Measurements from ENCODE around the gene SMARCD1.

SMARCD1 gene

DNA sequence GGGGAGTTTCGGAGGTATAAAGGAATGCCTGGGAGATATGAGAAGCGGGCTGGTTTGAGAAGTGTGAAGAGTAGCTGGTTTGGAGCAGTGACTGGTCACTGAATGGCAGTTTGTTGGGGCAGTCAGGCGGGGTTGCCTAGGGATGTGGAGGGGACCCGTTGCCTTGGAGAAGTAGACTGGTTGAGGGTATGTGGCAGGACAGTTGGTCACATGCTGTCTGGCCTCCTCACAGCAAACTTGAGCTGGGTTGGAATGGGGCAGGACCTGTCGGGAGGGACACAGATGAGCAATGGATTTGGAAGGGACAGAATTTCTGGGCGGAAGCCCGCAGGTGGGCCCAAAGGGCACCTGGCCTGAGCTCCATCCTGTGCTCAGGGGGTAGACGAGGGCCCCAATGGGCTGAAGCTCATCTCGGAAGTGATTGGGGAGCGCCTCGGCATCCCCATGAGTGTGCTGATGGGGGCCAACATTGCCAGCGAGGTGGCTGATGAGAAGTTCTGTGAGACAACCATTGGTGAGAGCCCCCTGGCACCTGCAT, 20.8 kb downstream of the SMARCD1 start:
- H3K27ac Mint-ChIP-seq: peak overlapping the region in 1 of 2 donors; percentile 29

DNA sequence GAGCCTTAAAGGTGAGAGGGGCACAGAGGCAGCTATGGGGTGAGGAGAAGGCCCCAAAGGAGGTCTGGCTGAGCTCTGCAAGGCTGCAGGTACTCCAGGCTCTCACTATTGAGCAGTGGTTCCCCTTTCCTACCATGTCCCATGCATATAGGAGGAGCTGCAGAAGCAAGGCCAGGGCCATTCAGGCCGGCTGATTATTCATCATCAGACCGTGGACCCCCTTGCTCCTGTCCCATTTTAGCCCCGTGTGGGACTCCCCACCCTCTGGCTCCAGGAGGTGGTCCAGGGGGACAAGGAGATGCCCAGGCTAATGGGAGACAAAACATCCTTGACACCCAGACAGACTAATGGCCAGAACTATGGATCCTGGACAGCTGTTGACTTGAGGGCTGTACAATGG, 21.8 kb downstream of the SMARCD1 start:
- no peak overlapping the region for H3K27ac Mint-ChIP-seq
- peaks cover 1% of the 10 kb centered on the region for H3K36me3 Mint-ChIP-seq (ENCODE audit: insufficient read depth)
- peaks cover 4 to 8% of the 10 kb centered on the region in 2 donors for H3K4me1 Mint-ChIP-seq (ENCODE audit: low read depth in 2 of 2)
- no peaks in the 10 kb centered on the region for H3K27me3 Mint-ChIP-seq
- no peaks in the 10 kb centered on the region for H3K9me3 Mint-ChIP-seq
- no peak overlapping the region for H3K4me3 Mint-ChIP-seq
- ATAC-seq (replicated peaks) (no peak), DNase-seq (no peak)

More for the DNA sequence above, 20.8 kb downstream of the SMARCD1 start:
- Mint-ChIP-seq H3K27me3 (no peaks in the 10 kb centered on the region), H3K36me3 (ENCODE audit: insufficient read depth) (peaks cover under 1% of the 10 kb centered on the region), H3K4me1 (ENCODE audit: low read depth in 2 of 2) (peaks cover 4 to 5% of the 10 kb centered on the region in 2 donors), H3K4me3 (no peak overlapping the region), H3K9me3 (no peaks in the 10 kb centered on the region)
- DNase-seq (no peak), ATAC-seq (replicated peaks) (no peak)

DNA sequence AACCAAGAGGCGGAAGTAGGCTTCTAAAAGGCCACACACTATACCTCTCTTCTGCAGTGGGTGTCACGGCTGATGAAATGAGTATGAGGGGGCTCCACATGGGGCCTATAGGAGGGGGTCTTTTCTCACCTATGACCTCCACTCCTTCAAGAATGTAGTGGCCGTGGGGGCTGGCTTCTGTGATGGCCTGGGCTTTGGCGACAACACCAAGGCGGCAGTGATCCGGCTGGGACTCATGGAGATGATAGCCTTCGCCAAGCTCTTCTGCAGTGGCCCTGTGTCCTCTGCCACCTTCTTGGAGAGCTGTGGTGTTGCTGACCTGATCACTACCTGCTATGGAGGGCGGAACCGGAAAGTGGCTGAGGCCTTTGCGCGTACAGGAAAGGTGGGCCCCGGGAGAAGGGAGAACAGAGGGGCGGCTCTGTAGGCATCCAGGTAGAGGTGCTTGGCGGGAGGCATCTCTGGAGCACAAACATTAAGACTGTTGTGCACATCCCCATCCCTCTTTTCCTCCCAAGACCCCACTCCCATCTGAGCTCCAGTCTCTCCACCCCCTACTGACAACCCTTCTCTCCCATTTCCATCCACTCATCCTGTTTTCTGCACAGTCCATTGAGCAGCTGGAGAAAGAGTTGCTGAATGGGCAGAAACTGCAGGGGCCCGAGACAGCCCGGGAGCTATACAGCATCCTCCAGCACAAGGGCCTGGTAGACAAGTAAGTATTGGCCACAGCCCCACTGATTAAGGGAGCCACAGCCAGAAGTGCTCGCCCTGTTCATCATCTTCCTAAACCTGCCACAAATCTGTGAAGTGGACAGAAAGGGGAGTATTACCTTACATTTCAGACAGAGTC, 22.5 kb downstream of the SMARCD1 start:
- Mint-ChIP-seq H3K9me3 (no peaks in the 10 kb centered on the region), H3K27ac (no peak overlapping the region), H3K4me1 (ENCODE audit: low read depth in 2 of 2) (peaks cover 8% of the 10 kb centered on the region in 2 donors), H3K4me3 (no peak overlapping the region), H3K36me3 (ENCODE audit: insufficient read depth) (peaks cover 9% of the 10 kb centered on the region), H3K27me3 (no peaks in the 10 kb centered on the region)
- no peak for DNase-seq
- no peak for ATAC-seq (replicated peaks)

DNA sequence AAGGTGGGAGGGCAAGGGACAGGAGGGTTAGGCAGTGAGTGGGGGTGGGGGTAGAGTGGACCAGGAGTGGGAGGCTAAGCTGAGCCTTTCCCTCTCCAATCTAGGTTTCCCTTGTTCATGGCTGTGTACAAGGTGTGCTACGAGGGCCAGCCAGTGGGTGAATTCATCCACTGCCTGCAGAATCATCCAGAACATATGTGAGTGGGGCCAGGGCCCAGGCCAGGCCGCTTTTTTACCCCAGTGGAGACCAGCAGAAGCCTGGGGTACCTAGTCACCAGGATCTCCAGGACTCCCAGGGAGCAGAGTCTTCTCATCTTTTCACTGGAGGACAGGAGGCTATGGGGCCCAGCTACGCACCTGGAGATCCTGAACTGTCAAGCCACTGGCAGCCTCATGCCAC, 24.2 kb downstream of the SMARCD1 start:
- H3K4me3 Mint-ChIP-seq: no peak overlapping the region

DNA sequence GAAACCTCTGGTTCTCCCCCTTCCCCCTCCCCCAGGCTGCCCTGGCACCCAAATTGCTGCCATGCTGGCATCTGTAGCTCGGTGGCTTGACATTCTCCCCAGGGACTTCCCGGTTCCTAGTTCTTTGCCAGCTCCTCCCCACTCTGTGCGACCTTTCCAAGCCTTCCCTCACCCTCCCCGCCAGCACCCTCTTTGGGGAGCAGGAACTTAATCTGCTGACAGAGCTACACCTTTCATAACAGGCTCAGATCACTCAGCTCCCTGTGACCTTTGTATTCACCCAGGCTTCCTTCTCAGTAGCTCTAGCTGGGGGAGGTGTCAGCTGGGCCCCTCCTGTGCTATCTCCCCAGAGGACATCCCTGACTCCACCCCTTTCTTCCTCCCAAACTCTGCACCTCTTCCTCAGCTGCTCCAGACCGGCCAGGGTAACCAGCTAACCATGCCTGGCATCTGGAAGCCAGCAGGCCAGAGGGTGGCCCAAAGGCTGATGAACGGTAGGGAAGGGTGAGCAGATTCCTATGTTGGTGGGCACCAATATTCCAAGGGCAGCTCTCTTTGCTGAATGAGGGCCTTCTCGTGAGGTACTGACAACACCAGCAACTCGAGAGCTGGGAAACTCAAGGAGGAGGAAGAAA, 25.1 kb downstream of the SMARCD1 start:
- no peak for ATAC-seq (replicated peaks)
- no peak for DNase-seq
- Mint-ChIP-seq H3K27me3 (no peaks in the 10 kb centered on the region), H3K4me1 (ENCODE audit: low read depth in 2 of 2) (peaks cover 15 to 18% of the 10 kb centered on the region in 2 donors), H3K9me3 (no peaks in the 10 kb centered on the region), H3K27ac (no peak overlapping the region), H3K36me3 (ENCODE audit: insufficient read depth) (peaks cover 25% of the 10 kb centered on the region), H3K4me3 (peak overlapping the region in 1 of 2 donors; percentile 48)

More for the DNA sequence above, 24.2 kb downstream of the SMARCD1 start:
- H3K27ac Mint-ChIP-seq: no peak overlapping the region
- peaks cover 17% of the 10 kb centered on the region for H3K36me3 Mint-ChIP-seq (ENCODE audit: insufficient read depth)
- no peak for ATAC-seq (replicated peaks)
- H3K9me3 Mint-ChIP-seq: no peaks in the 10 kb centered on the region
- no peak for DNase-seq
- H3K4me1 Mint-ChIP-seq (ENCODE audit: low read depth in 2 of 2): peaks cover 13 to 14% of the 10 kb centered on the region in 2 donors
- no peaks in the 10 kb centered on the region for H3K27me3 Mint-ChIP-seq

DNA sequence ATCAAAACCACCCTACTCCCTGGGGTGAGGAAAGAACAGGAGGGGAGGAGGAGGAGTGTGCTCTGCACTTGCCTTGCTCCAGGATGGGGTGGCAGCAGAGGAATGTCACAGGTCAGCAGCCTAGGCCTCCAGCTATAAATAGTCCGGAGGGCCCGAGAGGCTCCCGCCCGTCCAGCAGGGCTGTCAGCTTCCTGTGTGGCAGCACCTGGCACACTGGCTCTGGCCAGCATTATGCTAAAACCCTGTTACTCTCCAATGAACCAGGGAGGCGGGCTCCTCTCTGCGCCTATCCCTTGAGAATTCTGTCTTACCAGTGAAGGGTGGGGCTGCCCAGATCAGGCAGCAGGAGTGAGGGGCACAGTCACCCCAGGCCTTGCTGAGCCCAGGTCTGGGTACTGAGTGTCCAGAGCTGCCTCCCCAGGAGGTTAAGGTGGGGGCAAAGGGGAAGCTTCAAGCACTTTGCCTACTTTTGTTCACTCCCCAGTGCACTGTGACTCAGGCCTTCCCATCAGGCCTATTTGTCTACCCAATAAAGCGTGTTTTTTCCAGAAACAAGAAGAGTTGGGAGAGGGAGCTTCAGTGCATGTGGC, 25.7 kb downstream of the SMARCD1 start:
- ATAC-seq (replicated peaks) (no peak), DNase-seq (no peak)
- peak overlapping the region in 1 of 2 donors; percentile 98 for H3K27ac Mint-ChIP-seq
- no peaks in the 10 kb centered on the region for H3K9me3 Mint-ChIP-seq
- peak overlapping the region; percentile 94 to 99 for H3K4me3 Mint-ChIP-seq
- H3K27me3 Mint-ChIP-seq: no peaks in the 10 kb centered on the region
- H3K4me1 Mint-ChIP-seq (ENCODE audit: low read depth in 2 of 2): peaks cover 20 to 24% of the 10 kb centered on the region in 2 donors
- H3K36me3 Mint-ChIP-seq (ENCODE audit: insufficient read depth): peaks cover 31% of the 10 kb centered on the region

DNA sequence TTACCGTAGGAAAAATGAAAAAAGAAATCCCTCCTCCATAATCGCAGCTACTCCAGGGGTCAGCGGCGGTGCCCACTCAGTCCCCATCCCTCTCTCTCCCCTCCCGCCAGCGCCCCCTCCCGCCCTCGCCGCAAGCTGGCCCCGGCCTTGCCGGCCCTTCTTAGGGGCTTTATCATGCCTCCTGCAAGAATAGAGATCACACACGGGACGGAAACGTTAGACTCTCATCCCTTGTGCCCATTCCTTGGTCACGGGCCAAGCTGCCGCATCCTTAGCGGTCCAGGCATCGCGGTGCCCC, 26.2 kb downstream of the SMARCD1 start:
- Mint-ChIP-seq H3K4me3 (peak overlapping the region; percentile 94 to 99), H3K27me3 (no peaks in the 10 kb centered on the region), H3K36me3 (ENCODE audit: insufficient read depth) (peaks cover 36% of the 10 kb centered on the region), H3K9me3 (no peaks in the 10 kb centered on the region), H3K4me1 (ENCODE audit: low read depth in 2 of 2) (peaks cover 24 to 29% of the 10 kb centered on the region in 2 donors), H3K27ac (peak overlapping the region; percentile 96 to 98)
- ATAC-seq (replicated peaks) (no peak), DNase-seq (no peak)

DNA sequence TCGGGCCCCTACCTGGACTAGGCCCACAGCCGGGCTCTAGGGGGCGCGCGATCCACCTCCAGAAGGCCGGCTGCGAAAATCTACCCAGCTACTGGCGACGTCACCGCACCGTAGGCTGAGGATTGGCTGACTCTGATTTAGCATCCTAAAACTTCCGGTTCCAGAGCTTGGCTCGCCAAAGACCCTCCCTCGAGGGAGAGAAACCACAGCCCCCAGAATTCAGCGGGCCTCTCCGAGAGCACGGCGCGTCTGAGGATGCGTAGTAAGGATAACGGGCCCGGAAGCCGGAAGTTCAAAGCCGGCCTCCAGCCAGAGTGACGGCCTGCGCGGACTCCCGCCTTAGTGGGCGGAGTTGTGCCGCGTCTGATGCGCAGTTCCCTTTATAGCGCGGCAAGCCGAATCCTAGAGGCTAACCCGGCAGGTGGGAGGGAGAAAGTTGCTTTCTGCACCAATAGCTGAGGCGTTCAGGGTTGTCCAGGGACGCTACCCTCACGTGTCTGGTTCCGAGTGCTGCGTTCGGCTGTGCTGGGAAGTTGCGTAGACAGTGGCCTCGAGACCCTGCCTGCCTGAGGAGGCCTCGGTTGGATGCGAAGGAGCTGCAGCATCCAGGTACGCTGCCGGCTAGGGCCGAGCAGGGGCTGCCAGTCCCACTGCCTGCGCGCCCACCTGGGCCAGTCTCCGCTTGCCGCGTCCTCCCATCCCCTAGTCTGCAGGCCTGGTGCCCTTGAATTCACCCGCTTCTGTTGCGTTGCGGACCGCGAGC, 26.7 kb downstream of the SMARCD1 start, which contains the start of gene COX14:
Gene COX14, plus strand, starts transcription at position 544 of the 763 bp plus-strand sequence. CDS start 7,808 bp downstream, outside the sequence.
- Mint-ChIP-seq H3K27ac (peak within 1 kb of the TSS; percentile 96 to 98), H3K36me3 (ENCODE audit: insufficient read depth) (peaks cover 38% of the 10 kb centered on the region), H3K4me1 (ENCODE audit: low read depth in 2 of 2) (peaks cover 28 to 34% of the 10 kb centered on the region in 2 donors), H3K4me3 (peak within 1 kb of the TSS; percentile 94 to 99), H3K27me3 (no peaks in the 10 kb centered on the region), H3K9me3 (no peaks in the 10 kb centered on the region)
- ATAC-seq (replicated peaks) (peak; percentile 81), DNase-seq (peak; percentile 98 to 99 (median 99))

DNA sequence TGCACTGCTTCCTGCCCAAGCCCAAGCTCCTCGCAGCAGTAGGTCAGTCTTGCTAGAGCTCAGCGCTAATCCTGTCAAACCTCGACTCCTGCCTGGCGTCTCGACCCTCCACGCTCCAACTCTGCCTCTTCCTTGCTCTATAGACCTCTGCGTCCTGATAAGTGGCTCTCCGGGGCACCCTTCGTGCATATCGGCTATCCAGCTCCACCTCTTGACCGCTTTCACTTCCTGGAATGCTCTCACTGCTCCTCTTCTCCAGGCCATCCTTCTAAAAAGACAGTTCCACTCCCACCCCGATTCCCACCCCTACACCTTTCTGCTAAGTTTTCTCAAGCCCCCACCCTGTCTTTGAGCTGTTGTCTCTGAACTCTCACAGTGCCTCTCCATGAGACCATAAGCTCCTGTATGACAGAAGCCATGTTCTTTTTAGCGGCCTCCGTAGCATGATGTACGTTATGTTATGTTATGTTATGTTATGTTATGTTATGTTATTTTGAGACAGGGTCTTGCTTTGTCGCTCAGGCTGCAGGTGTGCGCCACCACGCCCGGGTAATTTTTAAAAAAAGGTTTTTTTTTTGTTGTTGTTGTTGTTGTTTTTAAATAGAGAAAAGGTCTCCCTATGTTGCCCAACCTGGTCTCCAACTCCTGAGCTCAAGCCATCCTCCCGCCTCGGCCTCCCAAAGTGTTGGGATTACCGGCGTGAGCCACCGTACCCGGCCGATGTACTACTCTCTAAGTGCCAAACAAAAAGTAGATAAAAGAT, 27.5 kb downstream of the SMARCD1 start:
- peaks cover 46% of the 10 kb centered on the region for H3K36me3 Mint-ChIP-seq (ENCODE audit: insufficient read depth)
- H3K4me3 Mint-ChIP-seq: peak overlapping the region; percentile 94 to 99
- peaks cover 32 to 40% of the 10 kb centered on the region in 2 donors for H3K4me1 Mint-ChIP-seq (ENCODE audit: low read depth in 2 of 2)
- H3K27ac Mint-ChIP-seq: peak overlapping the region; percentile 96 to 98
- no peaks in the 10 kb centered on the region for H3K27me3 Mint-ChIP-seq
- ATAC-seq (replicated peaks) (no peak), DNase-seq (no peak)
- H3K9me3 Mint-ChIP-seq: no peaks in the 10 kb centered on the region

DNA sequence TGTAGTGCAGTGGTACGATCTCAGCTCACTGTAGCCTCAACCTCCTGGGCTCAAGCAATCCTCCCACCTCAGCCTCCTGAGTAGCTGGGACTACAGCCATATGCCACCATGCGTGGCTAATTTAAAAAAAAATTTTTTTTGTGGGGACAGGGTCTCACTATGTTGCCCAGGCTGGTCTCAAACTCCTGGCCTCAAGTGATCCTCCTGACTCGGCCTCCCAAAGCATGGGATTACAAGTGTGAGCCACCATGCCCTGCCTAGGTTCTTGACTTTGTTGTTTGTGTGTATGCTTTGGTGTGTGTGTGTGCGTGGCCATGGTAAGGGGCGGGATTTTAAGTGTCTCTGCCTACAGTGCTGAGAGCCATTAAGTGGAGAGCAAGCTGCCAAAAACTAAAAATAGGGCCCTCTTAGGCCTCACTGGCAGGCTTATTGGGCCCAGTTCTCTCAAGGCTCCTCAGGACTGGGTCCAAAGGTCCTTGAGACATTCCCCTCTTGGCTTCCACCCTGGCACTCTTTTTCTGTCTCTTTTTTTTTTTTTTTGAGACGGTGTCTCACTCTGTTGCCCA, 32.0 kb downstream of the SMARCD1 start:
- peak overlapping the region; percentile 19 to 49 for H3K4me3 Mint-ChIP-seq
- H3K27ac Mint-ChIP-seq: peak overlapping the region; percentile 58 to 60
- ATAC-seq (replicated peaks): no peak
- no peaks in the 10 kb centered on the region for H3K27me3 Mint-ChIP-seq
- H3K36me3 Mint-ChIP-seq (ENCODE audit: insufficient read depth): peaks cover 78% of the 10 kb centered on the region
- no peak for DNase-seq
- H3K9me3 Mint-ChIP-seq: no peaks in the 10 kb centered on the region
- H3K4me1 Mint-ChIP-seq (ENCODE audit: low read depth in 2 of 2): peaks cover 34 to 48% of the 10 kb centered on the region in 2 donors

DNA sequence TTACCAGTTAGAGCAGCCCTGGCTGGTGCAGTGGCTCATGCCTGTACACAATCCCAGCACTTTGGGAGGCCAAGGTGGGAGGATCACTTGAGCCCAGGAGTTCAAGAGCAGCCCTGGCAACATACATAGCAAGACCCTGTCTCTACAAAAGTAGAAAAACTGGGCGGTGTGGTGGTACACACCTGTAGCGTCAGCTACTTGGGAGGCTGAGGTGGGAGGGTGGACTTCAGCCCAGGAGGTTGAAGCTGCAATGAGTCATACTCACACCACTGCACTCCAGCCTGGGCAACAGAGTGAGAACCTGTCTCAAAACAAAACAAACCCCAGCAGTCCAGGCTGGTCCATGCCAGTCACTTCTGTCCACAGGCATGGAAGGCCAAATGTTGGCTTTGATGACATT, 34.2 kb downstream of the SMARCD1 start:
- no peak overlapping the region for H3K27ac Mint-ChIP-seq

DNA sequence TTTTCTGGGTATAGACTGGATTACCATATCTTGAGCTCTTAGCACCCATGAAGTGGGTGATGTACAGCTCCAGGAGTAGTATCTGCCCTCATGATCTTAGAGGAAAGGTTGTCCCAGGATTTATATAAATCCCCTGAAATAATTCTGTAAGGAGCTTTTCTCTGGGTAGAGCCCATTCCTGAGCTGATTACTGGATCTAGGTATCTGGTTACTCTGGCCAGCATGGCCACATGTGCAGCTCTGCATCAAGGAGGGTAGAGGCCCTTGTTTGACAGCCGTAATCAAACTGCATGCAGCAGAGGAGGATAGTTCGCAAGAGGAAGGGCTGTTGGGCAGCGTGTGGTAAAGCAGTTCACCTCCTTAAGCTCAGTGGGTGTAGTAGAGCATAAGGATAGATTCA, 35.4 kb downstream of the SMARCD1 start:
- Mint-ChIP-seq H3K4me3 (no peak overlapping the region), H3K36me3 (ENCODE audit: insufficient read depth) (peaks cover 85% of the 10 kb centered on the region)

More for the DNA sequence above, 34.2 kb downstream of the SMARCD1 start:
- no peak for DNase-seq
- Mint-ChIP-seq H3K27me3 (no peaks in the 10 kb centered on the region), H3K4me3 (no peak overlapping the region), H3K36me3 (ENCODE audit: insufficient read depth) (peaks cover 86% of the 10 kb centered on the region), H3K4me1 (ENCODE audit: low read depth in 2 of 2) (peaks cover 33 to 46% of the 10 kb centered on the region in 2 donors), H3K9me3 (no peaks in the 10 kb centered on the region)
- no peak for ATAC-seq (replicated peaks)

More for the DNA sequence above, 35.4 kb downstream of the SMARCD1 start:
- Mint-ChIP-seq H3K9me3 (no peaks in the 10 kb centered on the region), H3K27ac (no peak overlapping the region), H3K4me1 (ENCODE audit: low read depth in 2 of 2) (peaks cover 30 to 47% of the 10 kb centered on the region in 2 donors), H3K27me3 (no peaks in the 10 kb centered on the region)
- DNase-seq (no peak), ATAC-seq (replicated peaks) (no peak)

Data from effector memory CD8-positive, alpha-beta T cell (primary cell).